Right ventricle myocardium superior (tissue), 1 donor: Measurements from ENCODE around the gene USP25. TPM values are rescaled to one million over a fixed set of nuclear protein-coding genes. Genes with fewer than 3 reads are reported as not detected.
A peak's percentile ranks its signal among the peaks of the same experiment; 100 is the strongest.
"Not testable (repeated sequence)": the region's sequence is repeated elsewhere in the genome, so short reads cannot be mapped to it uniquely, and the experiment has no call there.

Experiments
- ATAC-seq: fragments of 200-7000 bp; cut with Tn5 transposase; one replicate; pipeline ENCODE4 v1.9.1; 2020; ENCODE audit warnings: mild to moderate bottlenecking; ENCODE audit not compliant: poor library complexity
- DNase-seq: peaks from one replicate; pipeline ENCODE4 v3.0.0-alpha.2; 2020
- intact Hi-C: fragments of 100-400 bp; cut with DNase I; formaldehyde crosslinking; loops from one replicate; pipeline ENCODE4 v1.11.2; 2022
- total RNA-seq: library from RNA; stranded (reverse); fragmentation: NEBNext Ultra II Directional; extraction: Animal tissue kit (Norgen Biotek cat#: 25700); gene quantifications from one replicate; pipeline ENCODE4 v1.2.1, GENCODE V29; 2021
- donor health status: DM: no; HTN: yes; CAD: no; lungs with severe emphysema.

Gene USP25
- total RNA-seq, 1 donor from 2014 or later, result 46.0 TPM

DNA sequence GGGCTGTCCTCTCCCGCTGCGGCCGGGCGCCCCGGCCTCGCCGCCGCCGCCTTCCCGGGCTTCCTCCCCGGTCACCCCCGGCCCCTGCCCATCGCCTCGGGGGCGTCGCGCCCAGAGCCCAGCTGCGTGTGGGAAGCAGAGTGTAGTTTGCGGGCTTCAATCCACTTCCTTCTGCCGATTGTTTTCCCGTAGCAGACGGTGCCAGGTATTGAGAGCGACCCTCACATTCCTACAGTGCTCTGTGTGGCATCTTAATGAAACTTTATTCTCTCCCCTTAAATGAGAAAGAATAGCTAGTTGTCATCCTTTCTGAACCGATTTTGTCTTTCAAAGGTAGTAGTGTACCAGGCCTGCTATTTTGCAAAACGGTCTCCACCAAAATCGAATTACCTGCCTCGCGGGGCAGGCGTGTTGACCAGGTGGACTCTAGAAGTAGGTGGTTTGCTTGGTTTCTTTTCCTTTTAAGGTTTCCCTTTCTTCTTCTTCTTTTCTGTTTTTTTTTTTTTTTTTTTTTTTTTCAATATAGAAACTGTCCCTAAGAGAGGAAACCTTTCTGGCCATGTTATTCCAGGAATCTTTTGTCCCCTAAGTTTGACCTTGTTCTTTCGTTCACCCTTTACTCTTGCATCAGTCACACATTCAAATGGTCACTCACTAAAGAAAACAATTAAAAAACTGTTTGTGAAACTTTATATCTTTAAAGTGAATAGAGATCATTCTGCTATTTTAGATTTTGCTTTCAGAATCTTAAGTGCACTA, 881 bp downstream of the USP25 start:
- no peak for ATAC-seq
- intact Hi-C loops, result loop anchor here (10.0 kb wide), 1 partner anchor 84 kb away; no protein-coding TSS in a partner anchor
- no peak for DNase-seq

DNA sequence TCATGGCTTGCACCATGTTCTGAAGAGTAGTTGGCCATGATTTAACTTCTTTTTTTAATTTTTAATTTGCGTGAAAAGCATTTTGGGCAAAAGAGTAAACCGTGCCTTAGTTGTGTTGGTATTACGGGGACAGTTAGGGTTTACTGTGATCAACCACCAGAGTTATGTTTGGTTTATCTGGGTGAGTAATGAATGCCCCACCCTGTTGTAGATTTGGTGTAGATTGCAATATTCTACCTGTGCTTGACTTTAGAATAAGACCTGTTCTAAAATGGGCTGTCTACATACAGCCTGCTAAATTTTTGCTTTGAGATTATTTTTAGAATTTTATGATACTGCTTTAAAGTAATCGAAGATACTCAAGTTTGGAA, 1.4 kb downstream of the USP25 start:
- intact Hi-C loops, result loop anchor here (10.0 kb wide), 1 partner anchor 84 kb away; no protein-coding TSS in a partner anchor

DNA sequence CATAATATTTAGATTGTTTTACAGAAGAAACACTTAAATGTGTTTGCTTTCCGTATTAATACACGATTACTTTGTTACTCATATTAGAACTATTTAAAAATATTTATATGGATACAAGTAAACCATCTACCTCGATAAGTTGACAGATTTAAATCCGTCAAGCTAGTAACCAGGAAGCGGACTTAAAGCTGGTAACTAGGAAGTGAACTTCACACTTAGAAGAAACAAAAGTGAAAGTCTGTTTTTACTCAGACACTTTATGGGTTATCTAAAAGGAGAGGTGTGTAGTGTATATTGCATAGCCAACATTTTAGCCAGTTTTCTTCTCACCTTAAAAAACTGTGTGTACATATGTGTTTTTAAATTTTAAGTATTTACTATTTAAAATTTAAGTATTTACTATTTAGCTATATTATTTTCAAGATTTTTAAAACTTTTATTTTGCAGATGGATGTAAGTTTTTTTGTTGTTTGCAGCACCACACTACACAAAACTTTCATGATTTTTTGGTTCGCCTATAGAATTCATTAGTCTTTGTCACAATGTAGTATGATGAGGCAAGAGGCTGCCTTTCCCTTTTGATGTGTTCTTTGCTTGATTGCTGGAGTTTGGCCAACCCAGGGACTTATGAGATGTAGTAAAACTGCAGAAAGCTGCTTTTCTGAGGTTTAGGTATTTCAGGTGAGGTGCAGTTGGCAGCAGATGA, 2.7 kb downstream of the USP25 start:
- no peak for ATAC-seq
- no peak for DNase-seq
- intact Hi-C loops, result loop anchor here (10.0 kb wide), 1 partner anchor 82 kb away; no protein-coding TSS in a partner anchor

More for the DNA sequence above, 1.4 kb downstream of the USP25 start:
- DNase-seq (no peak), ATAC-seq (no peak)

GRCh38 chr21:15732996-15733329, 3.2 kb downstream of the USP25 start:
- ATAC-seq (no peak), DNase-seq (no peak)
- intact Hi-C loops, result loop anchor here (10.0 kb wide), 1 partner anchor 82 kb away; no protein-coding TSS in a partner anchor

GRCh38 chr21:15735409-15735808, 5.6 kb downstream of the USP25 start:
- no peak for DNase-seq
- ATAC-seq, result no peak
- intact Hi-C loops, result loop anchor here (10.0 kb wide), 1 partner anchor 79 kb away; no protein-coding TSS in a partner anchor

GRCh38 chr21:15735931-15736330, 6.1 kb downstream of the USP25 start:
- ATAC-seq, DNase-seq: not testable (repeated sequence)
- intact Hi-C loops, result loop anchor here (10.0 kb wide), 1 partner anchor 79 kb away; no protein-coding TSS in a partner anchor

DNA sequence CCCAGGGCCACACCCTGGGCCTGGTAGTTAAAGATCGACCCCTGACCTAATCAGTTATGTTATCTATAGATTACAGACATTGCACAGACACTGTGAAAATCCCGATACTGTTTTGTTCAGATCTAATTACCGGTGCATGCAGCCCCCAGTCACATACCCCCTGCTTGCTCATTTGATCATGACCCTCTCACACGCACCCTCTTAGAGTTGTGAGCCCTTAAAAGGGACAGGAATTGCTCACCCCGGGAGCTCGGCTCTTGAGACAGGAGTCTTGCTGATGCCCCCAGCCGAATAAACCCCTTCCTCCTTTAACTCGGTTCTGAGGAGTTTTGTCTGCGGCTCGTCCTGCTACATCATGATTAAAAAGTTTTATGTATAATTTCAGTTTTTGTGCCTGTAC, 9.0 kb downstream of the USP25 start:
- ATAC-seq, DNase-seq: not testable (repeated sequence)
- intact Hi-C loops, result loop anchor here (10.0 kb wide), 1 partner anchor 76 kb away; no protein-coding TSS in a partner anchor

- no peak for ATAC-seq
- DNase-seq, result no peak
- intact Hi-C loops, result no loop called here
These were observed 10.6 kb downstream of the USP25 start for GRCh38 chr21:15740383-15740782.

- no peak for DNase-seq
- intact Hi-C loops, result no loop called here
- no peak for ATAC-seq
These were observed 11.7 kb downstream of the USP25 start for GRCh38 chr21:15741510-15741909.

- ATAC-seq (no peak), DNase-seq (no peak)
- intact Hi-C loops, result no loop called here
These were observed 12.4 kb downstream of the USP25 start for GRCh38 chr21:15742052-15742670.

- DNase-seq, result peak; percentile 30
- ATAC-seq, result peak; percentile 15
- intact Hi-C loops, result no loop called here
These were observed 12.9 kb downstream of the USP25 start for GRCh38 chr21:15742694-15743093.

DNA sequence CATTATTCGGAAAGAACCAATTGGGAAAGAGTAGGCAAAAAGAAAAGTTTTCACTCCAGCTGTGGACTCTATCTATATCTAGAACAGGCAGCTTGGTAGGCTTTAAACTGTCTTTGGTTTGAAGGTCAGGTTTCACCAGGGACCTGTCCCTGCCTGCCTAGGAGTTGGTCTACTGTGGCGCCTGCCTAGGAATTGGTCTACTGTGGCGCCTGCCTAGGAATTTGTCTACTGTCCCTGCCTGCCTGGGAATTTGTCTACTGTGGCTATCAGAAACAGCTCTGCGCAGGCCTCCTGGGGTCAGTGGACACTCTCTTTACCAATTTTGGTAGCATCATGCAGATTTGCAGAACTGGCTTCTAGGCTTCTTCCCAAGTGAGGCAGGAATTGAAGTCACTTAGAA, 13.8 kb downstream of the USP25 start:
- intact Hi-C loops, result no loop called here
- ATAC-seq, result peak; percentile 26
- no peak for DNase-seq

DNA sequence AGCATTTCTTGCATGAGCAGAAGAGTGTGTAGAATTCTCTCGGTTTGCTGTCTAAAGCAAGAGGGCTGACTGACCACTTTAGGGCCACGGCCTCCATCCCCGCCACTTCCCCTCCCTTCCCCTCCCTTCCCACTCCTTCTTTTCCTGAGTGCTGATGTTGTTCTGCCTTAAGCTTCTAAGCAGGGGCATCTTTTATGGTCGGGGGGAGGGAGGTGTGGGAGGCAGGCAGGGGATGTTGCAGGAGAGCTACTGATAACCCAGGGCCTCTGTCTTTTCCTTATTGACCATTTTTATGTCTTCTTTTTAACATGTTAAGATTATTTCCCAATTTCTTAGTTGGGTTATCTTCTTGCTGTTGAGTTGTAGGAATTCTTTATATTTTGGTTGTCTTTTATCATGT, 15.1 kb downstream of the USP25 start:
- DNase-seq (no peak), ATAC-seq (no peak)
- intact Hi-C loops, result no loop called here

DNA sequence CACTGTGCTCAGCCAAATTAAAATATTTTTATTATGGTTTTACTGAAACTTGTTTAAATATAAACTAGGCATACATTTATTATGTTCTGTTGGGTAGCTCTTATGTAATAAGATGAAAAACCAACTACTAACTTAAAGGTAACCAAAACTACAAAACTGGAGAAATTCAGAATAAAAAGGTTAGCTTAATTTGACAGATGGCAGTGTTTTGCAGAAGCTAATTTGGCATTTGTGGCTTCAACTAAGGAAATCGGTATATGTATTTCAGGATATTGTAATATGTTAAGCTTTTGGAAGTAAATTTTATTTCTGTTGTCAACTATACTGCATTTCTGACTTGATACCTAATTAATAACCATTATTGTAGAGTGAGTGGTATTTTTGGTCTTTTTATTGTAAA, 18.8 kb downstream of the USP25 start:
- intact Hi-C loops, result no loop called here
- DNase-seq (no peak), ATAC-seq (no peak)

GRCh38 chr21:15749082-15749860, 19.5 kb downstream of the USP25 start:
- DNase-seq, result no peak
- ATAC-seq, result no peak
- intact Hi-C loops, result no loop called here

DNA sequence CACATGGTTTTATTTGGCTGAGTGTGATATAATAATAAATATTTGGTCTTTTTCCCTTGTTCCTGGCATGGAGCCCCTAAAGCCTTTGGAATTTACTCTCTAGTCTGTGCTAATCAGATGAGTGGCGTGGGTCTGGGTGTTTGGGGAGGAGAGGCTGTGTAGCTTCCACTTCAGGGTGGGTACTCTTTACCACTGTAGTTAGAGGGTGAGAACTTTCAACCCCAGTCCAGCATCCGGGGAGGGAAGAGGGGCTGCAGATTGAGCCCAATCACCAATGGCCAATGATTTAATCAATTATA, 20.0 kb downstream of the USP25 start:
- intact Hi-C loops, result no loop called here
- ATAC-seq (no peak), DNase-seq (no peak)

DNA sequence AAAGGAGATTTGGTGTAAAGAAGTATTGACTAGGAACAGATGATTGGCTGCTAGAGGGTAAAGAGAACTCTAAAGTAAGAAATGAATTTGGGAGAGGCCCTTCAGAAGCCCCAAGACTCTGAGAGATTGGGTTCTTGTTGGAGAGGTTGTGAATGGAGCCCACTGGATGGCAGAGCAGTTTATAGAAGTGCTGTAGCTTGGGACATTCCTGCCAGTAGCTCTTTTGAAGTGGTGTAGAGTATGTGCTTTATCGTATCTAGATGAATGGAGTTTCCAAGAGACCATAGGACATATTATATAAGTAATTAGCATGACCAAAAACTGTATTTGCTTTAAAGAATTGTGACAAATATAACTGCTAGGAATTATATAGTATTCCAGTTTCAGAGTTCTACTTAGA, 21.3 kb downstream of the USP25 start:
- intact Hi-C loops, result no loop called here
- DNase-seq, result no peak
- ATAC-seq, result no peak

DNA sequence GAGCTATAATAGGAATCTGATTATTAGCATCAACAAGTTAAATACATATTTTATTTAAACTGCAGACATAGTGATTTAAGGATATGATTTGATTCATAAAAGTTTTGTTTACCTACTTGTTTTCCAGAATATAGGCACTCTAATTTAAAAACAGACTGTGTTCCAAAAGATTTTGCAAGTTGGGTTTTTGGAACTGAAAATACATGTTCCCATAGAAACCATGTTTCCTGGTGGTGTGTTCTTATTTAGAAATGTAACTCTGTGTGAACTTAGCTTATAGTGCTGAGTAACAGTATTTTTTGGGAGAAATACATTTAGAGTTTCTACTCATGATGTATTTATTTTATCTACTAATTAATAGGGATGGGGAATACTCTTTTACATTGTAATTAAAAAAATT, 21.8 kb downstream of the USP25 start:
- no peak for DNase-seq
- no peak for ATAC-seq
- intact Hi-C loops, result no loop called here

DNA sequence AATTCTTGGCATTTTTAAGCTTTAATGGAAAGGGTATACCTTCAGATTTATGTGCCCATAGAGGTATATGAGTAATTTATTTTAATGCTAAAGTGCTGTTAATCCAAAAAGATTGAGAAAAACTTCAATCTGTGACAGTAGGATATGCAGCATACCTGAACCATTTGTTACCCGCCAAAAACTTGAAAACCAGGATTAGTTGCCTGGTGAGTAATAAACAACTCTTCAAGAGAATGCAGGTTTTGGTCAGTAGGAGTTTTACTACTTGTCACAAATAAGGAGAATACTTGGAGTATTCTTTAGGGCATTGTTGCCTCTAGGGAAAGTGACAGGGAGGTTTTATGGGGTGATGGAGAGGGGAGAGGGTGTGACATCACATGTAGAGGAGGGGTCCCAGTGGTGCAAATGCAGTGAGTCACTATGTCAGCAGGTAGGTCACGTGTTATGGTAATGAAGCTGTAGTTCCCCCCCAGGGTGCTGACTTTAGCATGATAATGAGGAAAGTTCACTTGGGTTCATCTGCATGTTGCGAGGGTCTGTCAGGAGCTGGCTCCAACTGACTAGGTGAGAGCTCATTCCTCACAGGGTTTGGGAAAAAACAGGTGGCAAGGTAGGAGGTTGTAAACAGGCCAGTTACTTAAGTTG, 23.1 kb downstream of the USP25 start:
- DNase-seq, result no peak
- intact Hi-C loops, result no loop called here
- no peak for ATAC-seq
